Endothelial cell of umbilical vein (primary cell): ENCODE results near the gene UBE2H. TPM values are rescaled to one million over a fixed set of nuclear protein-coding genes. Genes with fewer than 3 reads are reported as not detected.
A peak's percentile ranks its signal among the peaks of the same experiment; 100 is the strongest.

Experiments used
- BruUV-seq: library from RNA; stranded (reverse); fragments of 400-500 nt; replicated peaks from 2 replicates; lab custom pipeline; 2021; lab: Mats Ljungman, UMichigan
- CTCF ChIA-PET: fragments of 300-600, 350-600 bp; sonication (Branson Sonifier 250); formaldehyde crosslinking; loops from one replicate; lab custom pipeline; 2021; ENCODE audit warnings: antibody characterized with exemption, inconsistent platforms; lab: Charles Lee
- POLR2A ChIA-PET: fragments of 300-600, 350-600 bp; sonication (Branson Sonifier 250); formaldehyde crosslinking; loops from one replicate; lab custom pipeline; 2021; ENCODE audit warnings: antibody characterized with exemption, inconsistent platforms; lab: Charles Lee
- DNase-seq: peaks from one replicate; pipeline ENCODE4 v3.0.0-alpha.2; 2011; ENCODE audit warnings: low read depth, low spot score
- FAIRE-seq: peaks from 2 replicates; lab custom pipeline; 2011; peaks lifted over from hg19 to GRCh38; lab: Jason Lieb, UNC
- H2AFZ ChIP-seq: 2 replicates; pipeline ENCODE4 v1.6.0; 2012; ENCODE audit warnings: low read depth, low read length, control low read depth, inconsistent platforms
- H3K27ac ChIP-seq: 2 replicates; pipeline ENCODE4 v1.5.1; 2011; ENCODE audit warnings: low read depth, mild to moderate bottlenecking, control low read depth, low read length, moderate library complexity; ENCODE audit not compliant: insufficient read depth
- H3K27me3 ChIP-seq, 2 experiments: 2 replicates each; pipeline versions ENCODE4 v1.6.0 to v1.6.1; 2011; ENCODE audit warnings: low read length in 2 of 2, mixed read lengths in 1 of 2; ENCODE audit not compliant: control insufficient read depth in 2 of 2, insufficient read depth in 2 of 2
- H3K36me3 ChIP-seq, 2 experiments: 2 replicates in 1 of 2; 3 replicates in 1 of 2; pipeline ENCODE4 v1.5.1; 2011; ENCODE audit warnings: low read length in 2 of 2, mild to moderate bottlenecking in 1 of 2, moderate library complexity in 1 of 2; ENCODE audit not compliant: control insufficient read depth in 2 of 2, insufficient read depth in 2 of 2; ENCODE audit errors: extremely low read depth in 1 of 2
- H3K4me1 ChIP-seq: 3 replicates; pipeline ENCODE4 v1.5.1; 2011; ENCODE audit warnings: mild to moderate bottlenecking, low read length; ENCODE audit not compliant: control insufficient read depth, insufficient read depth; ENCODE audit errors: extremely low read depth
- H3K4me2 ChIP-seq: 2 replicates; pipeline ENCODE4 v1.6.1; 2011; ENCODE audit warnings: low read length, control low read depth, mixed read lengths; ENCODE audit not compliant: insufficient read depth
- H3K4me3 ChIP-seq, 3 experiments: fragments of 200-600 bp in 1 of 3; sonication (generic), shearing (Covaris generic) in 1 of 3; replicated peaks in 1 of 3; 2 replicates each; pipeline ENCODE4 v1.5.1; 2011 to 2016; ENCODE audit warnings: control low read depth in 3 of 3, low read length in 3 of 3, mild to moderate bottlenecking in 2 of 3, inconsistent platforms in 1 of 3, low read depth in 1 of 3, moderate library complexity in 1 of 3; ENCODE audit not compliant: insufficient read depth in 1 of 3
- H3K79me2 ChIP-seq: 2 replicates; pipeline ENCODE4 v1.6.0; 2012; ENCODE audit warnings: low read length, inconsistent platforms; ENCODE audit not compliant: control insufficient read depth, insufficient read depth
- H3K9ac ChIP-seq: replicated peaks from 2 replicates; pipeline ENCODE3; 2011; ENCODE audit warnings: low read length, control low read depth; ENCODE audit not compliant: insufficient read depth; ENCODE audit errors: extremely low read depth
- H3K9me1 ChIP-seq: replicated peaks from 3 replicates; pipeline ENCODE4 v1.6.0; 2011; ENCODE audit warnings: mild to moderate bottlenecking, low read length; ENCODE audit not compliant: control insufficient read depth, insufficient read depth; ENCODE audit errors: extremely low read depth
- H3K9me3 ChIP-seq: replicated peaks from 2 replicates; pipeline ENCODE4 v1.5.1; 2012; ENCODE audit warnings: low read length, inconsistent platforms; ENCODE audit not compliant: control insufficient read depth, insufficient read depth
- H4K20me1 ChIP-seq: replicated peaks from 2 replicates; pipeline ENCODE3; 2011; ENCODE audit warnings: mild to moderate bottlenecking, low read length; ENCODE audit not compliant: control insufficient read depth, insufficient read depth; ENCODE audit errors: extremely low read depth
- CTCF ChIP-seq, 2 donors: IDR thresholded peaks; 1 replicate in 1 of 2; 2 replicates in 1 of 2; pipeline ENCODE4 v1.5.1; 2011; ENCODE audit warnings: low read length in 2 of 2, mild to moderate bottlenecking in 2 of 2, moderate library complexity in 2 of 2, control low read depth in 1 of 2, inconsistent platforms in 1 of 2, low read depth in 1 of 2; ENCODE audit not compliant: insufficient read depth in 1 of 2; ENCODE audit errors: extremely low read depth in 1 of 2
- EZH2 ChIP-seq: IDR thresholded peaks from 2 replicates; pipeline ENCODE4 v1.6.1; 2012; ENCODE audit warnings: borderline replicate concordance, low read depth, mild to moderate bottlenecking, moderate library complexity, low read length, inconsistent platforms; ENCODE audit not compliant: severe bottlenecking
- FOS ChIP-seq: IDR thresholded peaks from 2 replicates; pipeline ENCODE4 v1.6.1; 2011; ENCODE audit warnings: mild to moderate bottlenecking, low read length, moderate library complexity, borderline replicate concordance; ENCODE audit not compliant: insufficient read depth
- GATA2 ChIP-seq: IDR thresholded peaks from 2 replicates; pipeline ENCODE4 v1.7.0; 2011; ENCODE audit warnings: low read depth, mild to moderate bottlenecking, moderate library complexity, mixed read lengths, low read length; ENCODE audit not compliant: insufficient read length, insufficient read depth
- JUN ChIP-seq: IDR thresholded peaks from 2 replicates; pipeline ENCODE4 v1.6.1; 2011; ENCODE audit warnings: borderline replicate concordance, low read depth; ENCODE audit not compliant: insufficient read length, insufficient read depth
- MAX ChIP-seq: IDR thresholded peaks from 2 replicates; pipeline ENCODE4 v1.6.1; 2011; ENCODE audit not compliant: insufficient read depth, insufficient read length
- MYC ChIP-seq: IDR thresholded peaks from one replicate; pipeline ENCODE4 v1.6.1; 2011; ENCODE audit warnings: mild to moderate bottlenecking, low read depth, low read length
- POLR2A ChIP-seq: IDR thresholded peaks from 2 replicates; pipeline ENCODE4 v1.6.1; 2012; ENCODE audit warnings: low read depth, mild to moderate bottlenecking, control low read depth, low read length
- POLR2AphosphoS5 ChIP-seq: IDR thresholded peaks from 2 replicates; pipeline ENCODE4 v1.6.1; 2012; ENCODE audit warnings: low read depth, mild to moderate bottlenecking, control low read depth, low read length, moderate library complexity; ENCODE audit not compliant: insufficient read depth
- dilution Hi-C: fragments of 300-500 bp; cut with MboI; formaldehyde crosslinking; loops from one replicate; pipeline ENCODE4 v1.15.0; 2019; ENCODE audit warnings: low sequenced_read_pairs; ENCODE audit not compliant: extremely low pct_ligation_motif_present
- intact Hi-C: fragments of 100-400 bp; cut with micrococcal nuclease; formaldehyde crosslinking; loops from one replicate; pipeline ENCODE4 v1.10.0; 2022
- polyA plus RNA-seq, 4 experiments: library from polyadenylated mRNA; depleted of rRNA in 3 of 4; stranded (reverse) in 3 of 4; unstranded in 1 of 4; fragments of >200 nt; gene quantifications; 2 replicates each; pipeline versions ENCODE4 v1.2.1 to v1.2.3, GENCODE V29; 2011 to 2012; ENCODE audit warnings: missing spikeins in 1 of 4
- total RNA-seq: library from RNA; stranded (reverse); gene quantifications from 2 replicates; pipeline ENCODE4 v1.2.3, GENCODE V29; 2021

UBE2H gene
- total and polyA plus RNA-seq, 2 donors (not counting 3 experiments of a cell fraction or from before 2014, with no cell fraction given): 51.7 to 90.1 TPM

GRCh38 chr7:129848436-129848835 lies 104.3 kb downstream of the UBE2H start:
- H3K79me2 ChIP-seq: peaks cover 13% of the 10 kb centered on the region
- ChIA-PET POLR2A (no interaction called here), CTCF (no interaction called here)
- H3K27ac ChIP-seq: no peak overlapping the region
- H3K9me1 ChIP-seq: no peaks in the 10 kb centered on the region
- H3K27me3 ChIP-seq: no peaks in the 10 kb centered on the region
- peak; percentile 12 for FAIRE-seq
- H3K4me2 ChIP-seq: peak overlapping the region; percentile 8
- no peaks in the 10 kb centered on the region for H4K20me1 ChIP-seq
- intact Hi-C loops: no loop called here
- no peak overlapping the region for H2AFZ ChIP-seq
- no TSS peak for BruUV-seq
- no peak overlapping the region for H3K9ac ChIP-seq
- dilution Hi-C loops: no loop called here
- H3K9me3 ChIP-seq: no peaks in the 10 kb centered on the region
- TF ChIP-seq FOS (no peak), MAX (no peak), MYC (no peak), GATA2 (no peak), POLR2A (no peak), POLR2AphosphoS5 (no peak), JUN (no peak), CTCF (IDR thresholded peaks at IDR 0.05; ENCODE audit: extremely low read depth in 1 of 2, insufficient read depth in 1 of 2, low read depth in 1 of 2, low read length in 2 of 2) (no peak), EZH2 (no peak)
- no peak overlapping the region for H3K4me3 ChIP-seq
- H3K36me3 ChIP-seq: peaks cover 0 to under 1% of the 10 kb centered on the region in 2 experiments
- DNase-seq: no peak
- peaks cover 50% of the 10 kb centered on the region for H3K4me1 ChIP-seq
